DMS153 treated with DMSO at 0.1 percent for 48 hours (cell line): ENCODE measurements around the gene ISOC2.
"Not testable (repeated sequence)": the region's sequence is repeated elsewhere in the genome, so short reads cannot be mapped to it uniquely, and the experiment has no call there.

Experiments used
- DNase-seq: peaks from one replicate; lab custom pipeline; 2025; ENCODE audit not compliant: unreplicated experiment; lab: John Stamatoyannopoulos, UW

The ISOC2 gene

DNA sequence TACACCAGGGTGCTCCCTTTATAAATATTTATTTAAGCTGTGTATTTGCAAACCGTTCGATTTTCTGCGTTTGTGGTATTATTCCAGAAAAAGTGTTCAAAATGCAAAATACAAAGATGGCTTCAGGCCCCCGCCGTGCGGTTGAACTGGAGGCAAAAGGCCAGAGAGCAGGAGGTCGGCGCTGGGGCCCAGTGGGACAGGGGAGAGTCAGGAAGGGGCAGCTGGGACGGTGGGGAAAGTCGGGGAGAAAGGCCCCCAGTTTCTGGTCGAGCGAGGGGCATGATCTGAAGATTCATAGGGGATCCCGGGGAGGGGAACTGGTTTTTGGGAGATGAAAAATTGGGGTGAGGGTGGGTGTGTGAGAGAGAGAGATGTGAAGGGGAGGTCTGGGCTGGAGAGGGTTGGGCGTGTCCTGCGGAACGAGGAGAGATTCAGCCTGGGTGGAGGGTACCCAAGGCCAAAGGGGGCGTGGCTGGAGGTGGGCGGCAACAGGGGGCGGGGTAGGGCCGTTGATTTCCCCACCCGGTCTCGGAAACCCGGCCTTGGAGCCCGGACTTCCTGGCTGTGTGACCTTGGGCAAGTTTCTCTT is 678 bp downstream of the ISOC2 start:
- DNase-seq: peak; percentile 11

DNA sequence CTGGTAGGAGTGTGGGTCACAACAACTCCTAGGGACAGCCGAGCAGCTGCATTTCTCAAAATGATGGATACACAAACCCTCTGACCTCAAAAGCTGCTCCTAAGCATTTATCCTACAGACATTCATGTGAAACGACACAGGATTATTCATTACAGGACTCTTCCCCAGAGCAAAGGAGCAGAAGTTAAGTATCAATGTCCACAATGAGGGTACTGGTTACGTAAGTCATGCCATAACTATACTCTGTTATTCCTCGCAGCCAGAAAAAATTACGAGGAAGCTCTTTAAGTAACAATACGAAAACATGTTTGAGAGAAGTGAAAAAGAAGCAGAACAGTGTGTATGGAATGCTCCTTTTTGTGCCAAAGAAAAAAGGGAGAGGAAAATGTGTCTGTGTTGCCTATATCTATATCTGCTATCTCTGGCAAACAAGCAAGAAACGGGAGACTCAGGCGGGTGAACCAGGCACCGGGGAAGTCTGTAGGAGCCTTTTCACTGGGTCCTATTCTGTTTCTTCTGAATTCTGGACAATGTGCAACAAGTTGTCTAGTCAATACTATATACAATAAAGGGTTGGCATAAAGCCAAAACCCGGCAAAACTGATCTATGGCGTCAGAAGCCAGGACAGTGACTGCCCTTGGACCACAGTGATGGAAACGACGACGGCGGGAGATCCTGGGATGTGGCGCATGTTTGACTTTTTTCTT is 1.3 kb downstream of the ISOC2 start:
- DNase-seq: no peak

DNA sequence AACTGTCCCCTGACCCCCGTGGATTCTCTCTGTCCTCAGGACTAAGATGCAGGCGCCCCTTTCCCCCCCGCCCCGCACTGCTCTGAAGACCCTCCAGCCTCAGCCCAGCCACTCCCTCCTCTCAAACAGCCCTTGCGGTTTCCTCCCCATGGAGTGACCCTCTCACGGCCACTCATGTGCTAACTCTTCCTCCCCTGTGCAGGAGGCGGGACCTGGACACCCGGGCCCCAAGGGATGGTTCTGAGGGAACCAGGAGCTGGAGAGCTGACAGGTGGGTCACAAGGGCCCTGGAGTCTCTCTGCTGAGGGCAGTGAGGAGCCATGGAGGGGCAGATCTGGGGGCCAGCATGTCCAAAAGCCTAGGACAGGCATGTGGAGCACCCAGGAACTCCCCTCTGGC is 1.9 kb downstream of the ISOC2 start:
- DNase-seq: no peak

DNA sequence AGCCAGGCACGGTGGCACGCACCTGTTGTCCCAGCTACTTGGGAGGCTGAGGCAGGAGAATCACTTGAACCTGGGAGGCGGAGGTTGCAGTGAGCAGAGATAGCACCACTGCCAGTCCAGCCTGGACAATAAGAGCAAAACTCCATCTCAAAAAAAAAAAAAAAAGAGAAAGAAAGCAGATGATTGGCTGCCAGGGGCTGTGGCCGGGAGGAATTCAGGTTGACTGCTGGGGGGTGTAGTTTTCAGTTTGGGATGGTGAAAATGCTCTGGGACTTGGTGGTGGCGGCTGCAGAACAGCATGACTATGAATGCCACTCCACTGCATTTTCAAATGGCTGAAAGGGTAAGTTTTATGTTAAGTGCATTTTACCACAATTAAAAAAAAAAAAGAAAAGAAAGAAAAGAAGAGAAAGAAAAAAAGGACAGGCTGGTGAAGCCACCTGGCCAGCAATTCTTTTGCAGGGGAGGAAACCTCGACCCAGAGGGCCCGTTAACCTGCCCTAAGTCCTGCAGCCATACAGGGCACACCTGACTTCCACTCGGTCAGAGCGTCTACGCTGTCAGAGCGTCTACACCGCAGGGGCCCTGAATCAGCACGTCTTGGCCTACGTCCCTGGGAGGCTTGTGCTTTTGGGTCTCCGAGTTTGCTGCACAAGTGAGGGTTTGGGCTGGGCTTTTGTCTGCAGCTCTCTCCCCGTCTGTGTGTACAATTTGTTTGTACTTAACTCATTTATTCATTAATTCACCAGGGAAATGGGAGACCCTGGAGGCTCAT is 3.6 kb downstream of the ISOC2 start:
- DNase-seq: no peak

DNA sequence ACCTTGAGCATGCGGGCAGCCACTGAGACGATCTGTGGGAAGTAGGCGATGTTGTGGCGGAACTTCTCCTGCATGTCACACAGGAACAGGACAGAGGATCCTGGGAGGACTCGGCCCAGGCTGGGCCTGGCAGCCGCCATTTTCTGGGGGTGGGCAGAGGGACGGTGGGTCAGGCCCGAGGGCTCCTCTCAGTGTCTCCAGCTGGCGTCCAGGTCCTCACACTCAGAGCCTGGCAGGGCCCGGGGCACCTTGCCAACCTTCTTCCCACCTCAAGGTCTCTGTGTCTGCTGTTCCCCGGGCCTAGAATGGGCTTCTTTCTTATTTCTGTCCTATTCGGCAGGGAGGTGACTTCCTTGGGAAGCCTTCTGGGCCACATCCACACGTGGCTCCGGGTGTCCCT is 5.1 kb downstream of the ISOC2 start:
- DNase-seq: no peak

DNA sequence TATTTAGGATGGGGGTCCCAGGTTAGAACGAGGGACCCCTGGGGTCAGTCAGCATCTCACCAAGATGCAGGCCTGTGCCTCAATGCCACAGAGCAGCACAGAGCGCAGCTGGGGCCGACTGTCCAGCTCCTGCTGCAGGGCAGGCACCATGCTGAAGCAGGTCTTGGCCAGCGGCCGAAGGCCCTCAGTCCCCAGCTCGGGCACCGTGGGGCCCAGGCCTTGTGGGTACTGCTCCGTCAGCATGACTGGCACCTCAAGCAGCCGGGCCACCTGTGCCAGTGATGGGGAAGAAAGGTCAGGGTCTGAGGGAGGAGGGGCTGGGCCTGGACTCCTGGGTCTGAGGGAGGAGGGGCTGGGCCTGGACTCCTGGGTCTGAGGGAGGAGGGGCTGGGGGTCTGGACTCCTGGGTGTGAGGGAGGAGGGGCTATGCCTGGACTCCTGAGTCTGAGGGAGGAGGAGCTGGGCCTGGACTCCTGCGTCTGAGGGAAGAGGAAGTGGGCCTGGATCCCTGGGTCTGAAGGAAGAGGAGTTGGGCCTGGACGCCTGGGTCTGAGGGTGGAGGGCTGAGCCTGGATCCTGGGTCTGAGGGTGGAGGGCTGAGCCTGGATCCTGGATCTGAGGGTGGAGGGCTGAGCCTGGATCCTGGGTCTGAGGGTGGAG is 5.7 kb downstream of the ISOC2 start:
- DNase-seq: no peak

DNA sequence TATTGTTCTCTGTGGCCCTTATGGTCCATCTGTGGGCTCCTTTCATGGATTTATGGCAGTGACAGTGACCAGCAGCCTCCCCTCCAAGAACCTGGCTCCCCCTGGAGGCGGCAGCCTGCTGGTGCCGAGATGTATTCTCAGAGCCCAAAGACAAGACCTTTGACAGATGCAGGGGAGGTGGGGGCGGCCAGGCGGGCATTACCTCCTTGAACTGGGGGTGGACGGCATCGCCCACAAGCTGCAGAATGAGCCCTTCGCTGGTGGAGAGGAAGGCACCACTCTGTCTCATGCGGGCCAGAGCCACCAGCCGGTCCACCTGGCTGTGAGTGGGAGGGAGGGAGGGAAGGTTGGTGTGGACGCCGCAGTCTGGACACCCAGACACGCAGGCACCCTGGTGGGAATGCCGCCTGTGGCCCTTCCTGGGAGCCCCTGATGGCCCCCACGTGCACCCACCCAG is 6.6 kb downstream of the ISOC2 start:
- DNase-seq: peak; percentile 28

DNA sequence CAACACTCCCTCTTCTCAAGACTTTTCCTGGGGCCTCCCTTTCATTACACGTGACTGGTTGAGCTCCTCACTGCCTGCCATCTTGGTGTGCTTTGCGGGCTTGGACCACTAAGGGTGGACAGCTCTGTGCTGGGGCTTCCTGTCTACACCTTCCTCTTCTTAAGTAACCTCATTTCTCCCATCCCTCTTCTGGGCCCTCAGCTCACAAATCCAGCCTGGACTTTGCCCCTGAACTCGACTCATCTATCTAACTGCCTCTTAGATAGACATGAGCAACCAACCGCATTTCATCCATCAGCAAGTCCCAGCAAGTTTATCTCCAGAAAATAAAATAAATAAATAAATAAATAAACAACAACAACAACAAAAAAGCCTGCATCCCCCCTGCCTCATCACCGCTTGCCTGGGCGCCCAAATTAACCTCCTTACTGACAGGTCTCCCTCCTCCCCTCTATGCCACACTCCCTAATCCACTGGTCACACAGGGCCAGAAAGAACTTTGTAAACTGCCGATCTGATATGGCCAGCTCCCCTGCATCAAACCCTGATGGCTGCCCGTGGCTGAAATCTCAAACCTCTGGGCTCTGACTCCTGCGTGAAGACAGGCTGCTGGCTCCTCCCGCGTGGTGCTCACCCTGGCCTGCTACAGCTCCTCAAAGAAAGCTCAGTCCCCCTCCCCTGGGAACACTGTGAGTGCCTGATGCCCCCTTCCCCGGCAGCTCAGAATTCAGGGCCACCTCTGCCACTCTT is 7.8 kb downstream of the ISOC2 start:
- no peak for DNase-seq

DNA sequence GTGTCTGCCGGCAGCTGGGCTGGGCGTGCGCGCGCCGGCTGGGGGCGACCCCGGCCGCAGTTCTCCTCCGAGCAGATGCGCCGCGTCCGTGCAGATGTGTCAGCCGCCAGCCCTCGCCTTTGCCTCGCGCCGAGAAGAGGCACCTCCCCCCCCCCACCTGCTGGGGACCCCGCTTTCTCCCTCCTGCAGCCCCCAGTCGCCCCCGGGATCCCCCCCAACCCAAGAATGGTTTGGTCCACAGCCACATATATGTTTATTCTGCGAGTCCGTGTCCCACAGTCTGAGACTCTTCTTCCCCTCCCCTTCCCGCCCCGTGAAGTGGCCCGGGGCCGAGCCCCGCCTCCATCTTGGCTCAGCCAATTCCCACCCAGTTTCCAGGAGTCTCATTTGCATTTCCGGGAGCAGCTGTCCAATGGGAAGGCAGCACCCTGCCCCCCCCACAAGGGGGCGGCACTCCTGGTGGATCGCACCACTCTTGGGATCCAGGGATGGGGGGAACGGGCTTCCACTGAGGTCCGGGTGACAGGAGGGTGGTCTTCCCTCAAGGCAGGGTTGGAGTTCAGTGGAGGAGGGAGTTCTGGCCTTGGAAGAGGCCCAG is 8.6 kb downstream of the ISOC2 start:
- DNase-seq: peak; percentile 66

DNA sequence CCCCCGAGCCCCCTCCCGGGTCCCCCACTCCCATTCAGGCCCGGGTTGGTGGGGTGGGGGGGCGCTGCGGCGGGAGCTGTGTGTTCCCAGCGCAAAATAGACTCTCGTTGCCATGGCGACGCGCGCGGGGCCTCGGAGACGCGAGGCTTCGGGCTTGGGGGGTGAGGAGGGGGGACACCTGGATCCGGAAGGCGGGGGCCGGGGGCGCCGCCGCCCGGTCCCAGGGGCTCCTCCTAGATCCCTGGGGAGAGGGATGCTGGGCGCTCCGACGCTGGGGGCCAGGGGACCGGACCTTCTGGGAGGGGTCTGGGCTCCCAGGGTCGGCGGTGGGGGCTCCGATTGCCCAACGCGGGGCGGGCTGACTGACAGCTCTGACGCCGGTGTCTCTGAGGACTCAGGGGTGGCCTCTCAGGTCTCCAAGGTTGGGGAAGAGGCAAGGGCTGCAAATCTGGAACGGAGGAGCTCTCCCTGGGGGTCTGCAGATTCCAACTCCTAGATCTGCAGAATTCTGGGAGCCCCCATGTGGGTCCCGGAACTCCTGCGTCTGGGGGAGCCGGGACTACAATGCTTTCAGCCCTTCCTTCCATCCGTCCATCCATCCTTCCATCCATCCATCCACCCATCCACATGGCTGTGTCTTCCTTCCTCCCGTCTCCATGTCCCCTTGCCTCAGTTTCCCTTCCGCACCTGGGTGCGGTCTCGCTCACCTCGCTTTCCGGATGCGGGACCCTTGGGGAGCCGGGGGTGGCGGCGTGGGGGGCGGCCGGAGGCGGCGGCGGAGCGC is 9.3 kb downstream of the ISOC2 start:
- no peak for DNase-seq

DNA sequence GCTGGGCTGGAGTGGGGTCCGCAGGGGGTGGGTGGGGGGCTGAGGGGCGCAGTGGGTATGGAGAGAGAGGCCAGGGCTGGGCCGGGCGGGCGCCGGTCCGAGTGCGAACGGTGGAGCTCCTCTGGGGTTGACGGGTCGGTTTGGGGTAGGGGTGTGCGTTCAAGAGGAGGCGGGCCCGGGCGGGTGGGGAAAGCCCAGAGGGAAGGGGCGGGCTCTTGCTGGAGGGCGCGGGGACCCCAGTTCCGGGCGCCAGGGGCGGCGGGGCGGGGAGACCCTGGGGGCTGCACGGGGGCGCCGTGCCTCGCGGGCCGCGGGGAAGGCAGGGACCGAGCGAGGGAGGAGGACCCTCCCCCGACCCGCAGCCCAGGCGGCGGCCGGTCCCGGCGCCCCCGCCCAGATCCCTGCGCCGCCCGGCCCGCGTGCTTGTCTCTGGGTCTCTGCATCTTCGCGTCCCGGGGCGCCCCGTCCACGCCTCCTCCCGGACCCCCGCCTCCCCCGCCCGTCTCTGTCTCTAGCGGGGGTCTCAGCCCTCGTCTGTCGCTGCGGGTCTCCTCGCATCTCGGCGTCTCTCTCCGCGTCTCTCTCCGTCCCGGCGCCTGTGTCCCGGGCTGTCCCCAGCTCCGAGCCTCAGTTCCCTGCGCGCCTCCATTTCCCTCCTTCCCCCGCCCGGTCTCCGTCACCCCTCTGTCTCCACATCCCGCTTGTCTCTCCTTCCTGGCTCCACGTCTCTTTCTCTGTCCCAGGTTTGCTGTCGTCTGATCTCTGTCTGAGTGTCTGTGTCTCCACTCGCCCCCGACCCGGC is 10.1 kb downstream of the ISOC2 start:
- DNase-seq: no peak

DNA sequence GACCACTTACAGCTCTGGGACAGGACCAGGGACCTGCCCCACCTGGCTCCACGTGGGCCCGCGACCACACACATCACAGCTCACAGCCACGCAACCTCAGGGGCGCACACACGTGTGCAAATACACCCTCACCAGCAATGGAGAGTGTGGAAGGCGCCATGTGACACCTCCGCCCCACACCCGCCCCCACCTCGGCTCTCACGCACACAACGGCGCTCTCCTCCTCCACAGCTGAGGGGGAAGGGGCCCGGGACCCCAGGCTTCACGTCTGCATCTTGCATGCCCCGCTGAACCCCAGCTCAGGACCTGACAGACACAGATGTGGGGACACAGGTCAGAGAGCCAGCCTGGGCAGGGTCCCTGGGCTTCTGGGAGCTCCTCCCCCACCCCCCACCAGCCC is 12.0 kb downstream of the ISOC2 start:
- no peak for DNase-seq

DNA sequence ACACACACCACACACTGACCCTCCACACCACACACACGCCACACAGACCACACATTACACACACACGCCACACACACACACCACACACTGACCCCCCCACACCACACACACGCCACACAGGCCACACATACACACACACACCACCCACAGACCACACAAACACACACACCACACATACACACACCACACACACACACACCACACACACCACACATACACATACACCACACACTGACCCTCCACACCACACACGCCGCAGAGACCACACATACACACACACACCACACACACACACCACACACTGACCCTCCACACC is 13.3 kb downstream of the ISOC2 start:
- DNase-seq: not testable (repeated sequence)

DNA sequence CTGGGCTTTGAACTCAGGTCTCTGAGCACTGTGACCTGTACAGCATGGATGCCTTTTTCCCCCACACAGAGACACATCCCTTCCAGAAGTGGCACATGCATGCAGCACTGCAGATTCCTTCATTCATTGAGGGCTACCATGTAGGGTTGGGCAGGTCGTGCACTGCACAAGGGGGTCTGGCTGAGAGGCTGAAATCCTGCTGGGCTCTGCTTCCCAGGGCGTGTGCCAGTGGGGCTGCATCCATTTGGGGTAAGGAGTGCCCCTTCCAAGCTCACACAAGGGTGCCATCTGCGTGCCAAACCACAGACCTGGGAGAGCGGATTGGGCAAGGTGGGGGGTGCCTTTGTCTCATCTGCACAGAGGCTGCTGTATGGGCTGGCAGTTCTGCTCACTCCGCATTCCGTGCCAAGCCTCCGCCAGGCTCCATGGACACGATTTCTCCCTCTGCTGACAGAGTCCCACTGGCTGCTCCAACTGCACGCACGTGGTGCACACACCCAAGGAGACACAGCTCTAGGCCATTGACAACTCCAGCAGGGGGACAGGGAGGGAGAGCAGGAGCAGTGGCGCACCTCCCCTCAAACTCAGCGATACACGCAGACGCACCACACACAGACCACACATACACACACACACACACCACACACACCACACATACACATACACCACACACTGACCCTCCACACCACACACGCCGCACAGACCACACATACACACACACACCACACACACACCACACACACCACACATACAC is 13.8 kb downstream of the ISOC2 start:
- no peak for DNase-seq

DNA sequence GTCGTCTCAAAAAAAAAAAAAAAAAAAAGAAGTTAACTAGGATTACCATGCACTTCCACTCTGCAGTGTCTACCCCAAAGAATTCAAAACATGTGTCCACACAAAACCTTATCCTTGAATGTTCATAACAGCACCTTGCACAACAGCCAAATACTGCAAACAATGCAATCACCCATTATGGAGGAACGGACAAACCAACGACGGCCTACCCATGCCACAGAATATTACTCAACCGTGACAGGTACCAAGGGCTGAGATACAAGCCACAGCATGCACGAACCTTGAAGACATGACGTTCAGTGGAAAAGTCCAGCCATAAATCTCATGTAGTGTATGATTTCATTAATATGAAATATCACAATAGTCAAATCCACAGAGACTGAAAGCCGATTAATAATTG is 15.4 kb downstream of the ISOC2 start:
- DNase-seq: no peak

DNA sequence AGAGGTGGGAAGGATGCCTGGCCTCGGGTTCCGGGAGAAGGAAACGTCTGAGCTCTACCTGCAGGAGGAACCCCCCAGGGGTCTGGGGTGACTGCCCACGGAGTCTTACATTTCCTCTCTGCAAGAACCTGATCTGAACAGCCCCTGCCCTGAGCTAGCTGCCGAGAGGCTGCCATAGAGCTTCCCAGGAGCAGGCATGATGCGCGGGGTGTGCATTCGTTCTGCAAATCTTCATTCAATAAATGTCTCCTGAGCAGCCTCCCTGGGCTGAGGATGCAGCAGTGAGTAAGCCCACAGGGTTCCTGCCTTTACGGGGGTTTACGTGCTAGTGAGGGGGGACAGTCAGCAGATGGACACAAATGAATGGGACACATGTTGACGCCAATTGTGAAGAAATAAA is 16.8 kb downstream of the ISOC2 start:
- no peak for DNase-seq

DNA sequence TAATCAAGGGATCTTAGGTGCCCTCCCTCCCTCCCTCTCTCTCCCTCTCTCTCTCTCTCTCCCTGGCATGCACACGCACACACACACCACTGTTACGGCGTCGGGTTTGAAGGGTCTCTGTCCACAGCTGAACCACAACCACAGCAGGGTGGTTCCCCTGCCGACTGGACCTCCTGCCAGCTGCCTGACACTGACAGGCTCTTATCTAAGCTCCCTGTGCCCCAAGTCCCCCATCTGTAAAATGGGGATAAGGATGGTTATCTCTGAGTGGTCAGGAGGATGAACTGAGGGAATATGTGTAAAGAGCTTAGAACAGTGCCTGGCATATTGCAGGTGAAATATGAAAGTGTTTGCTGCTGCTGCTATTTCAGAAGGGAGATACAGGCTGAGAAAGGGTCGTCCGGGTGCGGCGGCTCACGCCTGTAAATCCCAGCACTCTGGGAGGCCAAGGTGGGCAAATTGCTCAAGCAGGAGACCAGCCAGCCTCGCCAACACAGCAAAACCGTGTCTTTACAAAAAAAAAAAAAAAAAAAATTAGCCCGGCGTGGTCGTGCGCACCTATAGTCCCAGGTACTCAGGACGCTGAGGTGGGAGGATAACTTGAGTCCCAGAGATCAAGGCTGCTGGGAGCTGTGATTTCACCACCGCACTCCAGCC is 17.5 kb downstream of the ISOC2 start:
- DNase-seq: no peak
